GM18511 (cell line): ENCODE results near the gene GALNT6.

Source experiments
- ATAC-seq: cut with Tn5 transposase; IDR thresholded peaks from one replicate; pipeline ENCODE4 v1.9.1; 2021; ENCODE audit warnings: mild to moderate bottlenecking, moderate library complexity; ENCODE audit not compliant: unreplicated experiment

The GALNT6 gene, protein sequence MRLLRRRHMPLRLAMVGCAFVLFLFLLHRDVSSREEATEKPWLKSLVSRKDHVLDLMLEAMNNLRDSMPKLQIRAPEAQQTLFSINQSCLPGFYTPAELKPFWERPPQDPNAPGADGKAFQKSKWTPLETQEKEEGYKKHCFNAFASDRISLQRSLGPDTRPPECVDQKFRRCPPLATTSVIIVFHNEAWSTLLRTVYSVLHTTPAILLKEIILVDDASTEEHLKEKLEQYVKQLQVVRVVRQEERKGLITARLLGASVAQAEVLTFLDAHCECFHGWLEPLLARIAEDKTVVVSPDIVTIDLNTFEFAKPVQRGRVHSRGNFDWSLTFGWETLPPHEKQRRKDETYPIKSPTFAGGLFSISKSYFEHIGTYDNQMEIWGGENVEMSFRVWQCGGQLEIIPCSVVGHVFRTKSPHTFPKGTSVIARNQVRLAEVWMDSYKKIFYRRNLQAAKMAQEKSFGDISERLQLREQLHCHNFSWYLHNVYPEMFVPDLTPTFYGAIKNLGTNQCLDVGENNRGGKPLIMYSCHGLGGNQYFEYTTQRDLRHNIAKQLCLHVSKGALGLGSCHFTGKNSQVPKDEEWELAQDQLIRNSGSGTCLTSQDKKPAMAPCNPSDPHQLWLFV

DNA sequence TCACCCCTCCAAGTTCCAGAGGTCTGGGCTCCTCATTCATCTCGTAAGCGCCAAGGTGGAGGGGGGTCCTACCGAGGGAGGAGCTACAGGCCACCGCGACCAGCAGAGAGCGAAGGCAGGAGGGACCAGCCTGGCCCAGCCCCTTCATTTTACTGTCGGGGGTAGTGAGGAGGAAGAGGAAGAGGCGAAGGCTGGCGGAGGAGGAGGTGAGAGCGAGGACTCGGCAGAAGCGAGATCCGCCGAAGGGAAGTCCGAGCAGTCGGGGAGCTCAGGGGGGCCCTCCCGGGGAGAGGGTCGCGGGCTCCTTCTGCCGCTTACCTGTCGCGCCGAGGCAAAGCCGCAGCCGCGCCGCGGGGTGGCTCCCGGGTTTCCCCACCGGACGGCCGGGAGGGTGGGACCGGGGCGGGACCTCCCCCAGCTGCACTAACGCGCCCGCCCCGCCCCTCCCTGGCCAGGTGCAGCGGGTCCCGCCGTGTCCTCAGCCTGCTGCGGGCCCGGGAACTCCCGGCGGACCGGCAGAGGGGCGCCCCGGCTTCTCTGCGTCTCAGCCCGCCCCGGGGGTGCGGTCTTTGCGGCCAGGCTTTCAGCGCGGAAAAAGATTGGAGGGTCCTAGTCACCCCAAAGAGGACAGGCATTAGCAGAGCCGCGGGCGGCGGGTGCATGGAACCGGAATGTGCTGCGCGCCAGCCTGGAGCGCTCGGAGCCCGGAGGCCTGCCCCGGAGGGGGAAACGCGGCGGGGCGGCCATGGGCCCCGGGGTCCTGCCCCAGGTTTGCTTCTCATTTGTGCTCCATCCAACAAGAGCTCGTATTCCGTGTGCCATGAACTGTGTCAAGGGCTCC lies at the start of gene GALNT6:
Gene GALNT6, minus strand, starts transcription at position 124 of the 841 bp plus-strand sequence. CDS start 11,625 bp downstream, outside the sequence.
- ATAC-seq = peak; percentile 57

DNA sequence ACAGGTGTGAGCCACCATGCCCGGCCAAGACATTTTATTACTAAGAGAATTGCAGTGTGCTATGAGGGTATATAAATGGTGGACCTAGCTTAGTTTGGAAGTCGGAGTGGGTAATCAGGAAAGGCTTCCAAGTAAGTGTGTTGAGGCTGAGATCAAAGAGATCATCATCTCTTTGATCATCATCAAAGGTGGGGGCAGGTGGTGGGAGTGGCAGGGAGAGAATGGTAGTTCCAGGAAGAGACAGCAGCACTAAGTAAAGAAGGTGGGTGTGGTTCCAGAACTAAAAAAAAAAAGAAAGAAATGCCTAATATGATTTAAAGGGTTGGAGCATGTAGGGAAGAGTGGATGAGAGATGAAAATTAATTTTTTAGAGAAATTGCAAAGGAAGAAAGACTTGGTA lies 48.1 kb upstream of the GALNT6 start:
- ATAC-seq = no peak

DNA sequence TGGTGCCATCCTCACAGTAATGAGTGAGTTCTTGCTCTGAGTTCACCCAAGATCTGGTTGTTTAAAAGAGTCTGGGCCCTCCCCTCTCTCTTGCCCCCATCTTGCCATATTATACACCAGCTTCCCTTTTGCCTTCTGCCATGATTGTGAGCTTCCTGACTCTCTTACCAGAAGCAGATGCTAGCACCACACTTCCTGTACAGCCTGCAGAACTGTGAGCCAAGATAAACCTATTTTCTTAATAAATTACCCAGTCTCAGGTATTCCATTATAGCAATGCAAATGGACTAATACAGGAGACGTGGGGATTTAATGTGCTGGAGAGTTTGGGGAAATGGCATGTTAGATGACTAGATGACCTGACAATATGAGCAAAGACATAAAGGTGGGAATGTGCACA lies 46.2 kb upstream of the GALNT6 start:
- no peak for ATAC-seq

DNA sequence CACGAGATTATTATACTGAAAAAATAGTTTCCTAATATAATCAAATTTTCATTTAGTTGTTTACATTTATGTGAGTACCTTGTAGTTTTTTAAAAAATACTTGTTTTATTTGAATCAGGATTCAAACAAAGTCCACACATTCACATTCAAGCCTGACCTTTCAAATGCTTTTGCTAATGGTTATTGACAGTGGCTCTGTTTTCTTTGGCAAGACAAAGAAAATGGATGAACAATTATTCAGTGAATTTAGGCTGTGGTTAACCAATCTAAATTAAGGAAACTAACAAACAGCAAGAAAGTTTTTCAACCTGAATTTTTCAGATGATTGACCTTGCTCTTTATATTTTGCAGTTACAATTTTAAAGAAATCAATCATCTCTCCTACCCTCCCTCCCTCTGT lies 43.1 kb upstream of the GALNT6 start:
- no peak for ATAC-seq

DNA sequence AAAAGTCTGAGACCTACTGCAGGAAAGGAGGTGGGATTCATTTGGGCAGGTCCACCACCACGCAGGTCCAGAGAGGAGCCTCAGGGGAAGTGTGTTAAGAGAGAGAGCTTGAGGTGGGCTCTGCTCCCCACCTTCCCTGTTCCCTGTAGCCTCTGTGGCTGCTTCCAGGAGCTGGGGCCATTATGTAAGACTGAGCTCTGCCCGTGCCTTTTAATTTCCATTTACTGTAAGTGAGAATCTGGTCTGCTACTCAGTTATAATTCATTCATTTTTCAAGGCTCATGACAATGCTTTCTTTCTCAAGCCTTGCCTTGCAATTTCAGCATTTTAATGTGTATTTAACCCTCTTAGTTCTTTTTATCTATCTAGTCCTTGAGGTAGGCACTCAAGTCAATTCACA lies 41.7 kb upstream of the GALNT6 start:
- ATAC-seq = no peak

DNA sequence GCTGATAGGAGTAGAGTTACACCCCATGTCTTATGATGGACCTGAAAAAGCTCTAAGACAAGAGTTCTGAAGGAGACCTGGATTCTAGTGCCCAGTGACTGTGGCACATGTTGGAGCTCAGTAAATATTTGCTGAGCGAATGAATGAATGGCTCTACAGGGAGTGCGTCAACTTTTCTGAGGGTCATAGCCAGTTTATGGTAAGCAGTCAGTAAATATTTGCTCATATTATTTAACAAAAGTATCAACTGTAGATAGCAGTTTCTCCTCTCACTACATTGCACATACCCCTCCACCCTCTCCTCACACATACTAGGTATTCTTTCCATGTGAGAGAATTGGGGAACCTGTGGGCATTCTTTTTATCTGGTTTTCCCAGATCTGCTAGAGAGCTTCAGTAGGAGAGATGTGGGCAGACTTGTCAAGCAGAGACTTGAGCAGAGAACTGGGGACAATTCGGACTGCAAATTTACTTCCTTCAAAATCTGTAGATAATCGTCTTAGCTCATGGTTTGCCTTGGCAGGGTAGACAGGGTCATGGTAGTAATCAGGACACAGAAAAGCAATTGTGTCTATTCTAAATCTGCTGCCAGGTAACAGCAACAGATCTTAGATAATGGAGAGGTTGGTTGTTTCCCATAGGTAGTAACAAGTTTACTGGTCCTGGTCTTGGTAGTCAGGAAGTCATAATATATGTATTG lies 39.1 kb upstream of the GALNT6 start:
- ATAC-seq = no peak

DNA sequence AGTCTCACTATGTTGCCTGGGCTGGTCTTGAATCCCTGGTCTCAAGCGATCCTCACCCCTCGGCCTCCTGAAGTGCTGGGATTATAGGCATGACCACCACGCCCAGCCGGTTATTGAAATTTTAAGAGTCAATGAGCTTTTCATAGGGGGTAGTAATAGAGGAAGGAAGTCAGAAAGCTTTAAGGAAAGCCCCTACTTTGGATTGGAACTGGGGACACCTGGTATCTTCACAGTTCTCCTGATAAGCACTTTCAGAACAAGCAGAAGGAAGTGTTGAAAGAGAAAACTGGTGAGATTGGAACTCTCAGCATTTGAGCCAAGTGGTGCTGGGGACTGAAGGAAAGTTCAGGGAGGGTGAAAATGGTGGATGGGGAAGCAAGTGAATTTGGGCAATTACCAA lies 38.5 kb upstream of the GALNT6 start:
- no peak for ATAC-seq

DNA sequence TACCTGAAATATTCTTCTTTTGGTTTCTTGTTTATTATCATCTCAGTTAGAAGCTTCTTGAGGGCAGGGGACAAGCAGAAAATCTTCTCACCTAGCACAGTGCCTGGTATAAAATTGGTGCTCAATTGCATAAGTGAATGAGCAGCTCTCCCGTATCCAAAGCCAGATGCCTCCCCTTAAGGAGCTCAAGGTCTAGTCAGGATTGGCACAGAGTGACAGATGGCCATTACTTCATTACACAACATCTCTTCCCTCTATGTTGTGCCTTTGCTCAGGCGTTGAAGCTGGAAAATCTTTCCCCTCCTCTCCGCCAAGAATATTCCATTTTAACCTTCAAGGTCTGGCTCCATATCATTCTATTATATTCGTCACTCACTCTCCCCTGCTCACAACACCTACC lies 37.0 kb upstream of the GALNT6 start:
- ATAC-seq = no peak

DNA sequence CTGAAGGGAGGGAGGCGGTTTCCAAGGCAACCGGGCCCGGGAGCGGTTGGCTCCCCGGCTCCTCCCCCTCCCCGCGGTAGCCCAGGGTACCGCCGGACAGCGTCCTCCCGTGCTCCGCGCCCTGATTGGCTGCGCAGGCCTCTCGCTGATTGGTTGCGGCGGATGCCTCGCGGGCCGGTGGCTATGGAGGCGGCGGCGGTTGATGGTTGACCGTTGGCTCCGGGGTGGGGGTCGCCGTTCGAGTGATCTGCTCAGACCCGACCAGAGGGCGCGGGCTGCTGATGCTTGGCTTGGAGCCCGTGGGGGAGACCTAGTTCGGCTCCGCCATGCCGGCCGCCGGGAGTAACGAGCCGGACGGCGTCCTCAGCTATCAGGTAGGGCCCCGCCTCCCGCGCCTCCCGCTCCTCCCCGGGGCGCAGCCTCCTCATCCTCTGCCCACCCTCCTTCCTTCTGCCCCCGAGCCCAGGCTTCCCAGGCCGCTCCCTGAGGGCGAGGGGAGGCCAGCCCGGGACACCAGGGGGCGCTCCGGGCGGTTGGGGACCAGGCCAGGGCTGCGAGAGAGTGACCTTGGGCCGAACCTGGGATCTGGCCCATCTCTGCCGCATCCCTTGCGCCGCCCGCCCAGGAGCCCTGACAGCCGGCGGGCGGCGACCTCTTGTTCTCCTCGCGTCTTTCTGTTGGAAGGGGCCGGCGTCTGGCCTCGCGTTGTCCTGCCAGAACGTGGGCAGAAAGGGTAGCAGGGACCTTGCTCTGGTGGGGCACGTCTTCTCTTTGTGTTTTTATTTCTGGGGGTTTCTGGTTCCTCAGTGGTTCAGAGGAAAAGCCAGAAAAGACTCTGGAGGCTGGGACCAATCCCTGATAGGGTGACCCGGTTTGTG lies 33.7 kb upstream of the GALNT6 start, which contains the start of gene SLC4A8:
Gene SLC4A8, plus strand, starts transcription at position 170 of the 878 bp plus-strand sequence. Its CDS starts 157 bp downstream, at position 327.
- ATAC-seq = peak; percentile 92

DNA sequence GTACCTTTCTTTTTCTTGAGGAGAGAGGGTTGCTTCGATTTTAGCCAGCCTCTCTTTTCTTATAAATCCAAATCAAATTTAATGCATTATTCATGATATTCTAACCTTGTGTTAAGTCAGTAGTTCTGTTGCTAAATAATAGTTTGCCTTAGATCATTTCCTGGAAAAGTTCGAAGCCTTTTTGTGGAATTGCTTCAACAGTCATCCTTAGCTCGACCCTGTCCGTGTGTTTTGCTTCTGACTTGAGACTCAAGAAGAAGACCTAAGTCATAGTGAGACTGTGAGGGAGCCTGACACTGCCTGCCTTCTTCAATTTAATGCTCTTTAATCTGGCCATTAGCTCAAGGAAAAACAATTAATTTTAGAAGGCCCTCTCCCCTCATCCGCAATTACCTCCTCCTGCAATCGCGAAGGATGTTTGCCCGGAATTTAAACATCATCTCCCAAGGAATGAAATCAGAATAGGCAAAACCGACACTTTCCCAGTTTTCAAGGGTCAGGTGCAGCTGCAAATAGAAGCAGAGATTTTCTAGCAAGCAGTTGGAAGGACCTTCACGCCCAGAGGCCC lies 33.0 kb upstream of the GALNT6 start:
- no peak for ATAC-seq

DNA sequence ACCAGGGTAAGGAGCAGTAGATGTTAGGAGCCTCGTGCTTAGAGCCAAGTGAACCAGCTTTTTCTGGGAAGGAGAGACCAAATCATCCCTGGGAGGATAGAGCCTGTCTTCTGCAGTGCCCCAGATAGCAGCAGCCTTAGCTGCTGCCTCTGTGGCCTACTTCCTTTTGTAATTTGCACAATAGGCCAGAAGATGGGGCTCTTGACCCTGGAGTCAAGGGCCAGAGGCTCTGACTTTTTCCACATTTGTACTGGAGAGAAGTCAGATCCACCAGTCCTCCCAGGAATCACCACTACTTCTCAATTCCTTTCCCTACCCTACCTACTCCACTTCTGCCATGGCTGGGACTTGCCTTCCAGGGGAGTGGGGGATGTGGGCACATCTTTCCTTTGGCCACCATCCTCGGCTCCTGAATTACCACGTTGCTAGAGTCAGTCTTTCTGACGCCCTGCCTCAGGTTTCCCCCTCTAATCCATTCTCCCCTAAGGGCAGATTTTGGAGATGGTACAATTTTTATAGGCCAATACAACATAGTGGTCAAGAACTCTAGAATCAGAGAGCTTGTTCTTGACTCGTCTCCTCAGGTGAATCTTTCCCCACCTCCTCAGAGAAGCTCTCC lies 30.2 kb upstream of the GALNT6 start:
- ATAC-seq = no peak

DNA sequence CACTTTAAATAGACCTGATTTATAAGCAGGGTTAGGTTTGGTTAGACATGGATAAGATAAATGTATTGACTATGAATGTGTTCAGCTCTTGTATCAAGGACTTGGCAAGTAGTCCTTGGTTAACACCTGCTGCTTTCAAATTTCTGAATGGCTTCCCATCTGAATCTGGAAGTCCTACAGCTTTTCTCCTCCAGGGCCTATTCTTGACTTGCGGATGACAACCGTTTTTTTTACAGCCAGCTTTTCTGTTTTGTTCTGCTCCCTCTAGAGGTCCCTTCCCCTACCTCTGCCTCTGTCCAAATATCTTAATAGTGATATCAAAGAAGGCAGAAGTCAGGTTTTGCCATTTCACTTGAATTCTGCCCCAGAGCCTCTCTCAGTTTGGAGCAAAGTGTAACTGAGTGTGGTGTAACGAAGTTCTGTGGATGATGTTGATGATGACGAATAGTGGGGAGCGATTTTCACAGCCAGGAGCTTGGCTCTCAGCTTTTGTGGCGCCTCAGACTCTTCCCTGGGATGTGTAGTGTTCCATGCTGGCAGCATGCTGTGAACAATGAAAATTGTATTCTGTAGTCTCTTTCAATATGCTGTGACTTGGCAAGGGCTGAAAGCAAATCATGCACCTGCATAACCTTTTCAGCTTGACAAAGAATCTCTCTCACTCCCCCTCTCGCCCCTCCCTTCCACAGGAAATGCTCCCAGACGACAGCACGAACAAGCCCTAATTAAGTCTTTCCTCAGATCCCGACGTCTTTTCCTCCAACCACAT lies 28.4 kb upstream of the GALNT6 start:
- no peak for ATAC-seq

DNA sequence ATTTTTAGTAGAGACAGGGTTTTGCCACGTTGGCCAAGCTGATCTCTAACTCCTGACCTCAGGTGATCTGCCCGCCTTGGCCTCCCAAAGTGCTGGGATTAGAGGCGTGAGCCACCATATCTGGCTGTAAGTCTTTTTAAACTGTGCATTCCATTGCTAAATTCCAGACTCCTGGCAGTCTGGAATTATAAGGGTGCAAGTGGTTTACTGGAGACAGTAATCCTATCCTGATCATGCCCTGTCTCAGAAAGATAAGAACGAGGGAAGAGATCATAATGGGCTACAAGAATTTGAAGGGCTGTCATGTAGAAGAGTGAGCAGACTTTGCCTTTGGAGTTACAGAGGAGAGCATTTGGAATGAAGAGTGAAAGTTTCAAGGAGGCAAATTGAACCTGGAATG lies 26.6 kb upstream of the GALNT6 start:
- ATAC-seq = no peak

DNA sequence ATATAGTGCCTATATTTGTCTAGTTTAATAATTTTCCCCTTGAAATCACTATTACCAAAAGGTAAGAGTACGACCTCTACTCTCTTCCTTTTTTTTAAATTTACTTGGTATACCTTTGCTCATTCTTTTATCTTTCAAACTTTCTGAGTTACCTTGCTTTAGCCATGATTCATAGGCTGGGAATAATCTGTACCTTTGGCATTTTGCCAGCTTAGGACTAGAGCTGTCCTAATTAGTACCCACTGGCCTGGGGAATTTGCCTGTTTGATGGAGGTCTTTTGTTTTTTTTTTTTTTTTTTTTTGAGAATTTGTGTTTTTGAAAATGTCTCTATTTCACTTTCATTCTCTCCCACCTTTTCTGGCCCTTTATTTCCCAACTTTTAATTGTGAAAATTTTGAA lies 24.7 kb upstream of the GALNT6 start:
- no peak for ATAC-seq

DNA sequence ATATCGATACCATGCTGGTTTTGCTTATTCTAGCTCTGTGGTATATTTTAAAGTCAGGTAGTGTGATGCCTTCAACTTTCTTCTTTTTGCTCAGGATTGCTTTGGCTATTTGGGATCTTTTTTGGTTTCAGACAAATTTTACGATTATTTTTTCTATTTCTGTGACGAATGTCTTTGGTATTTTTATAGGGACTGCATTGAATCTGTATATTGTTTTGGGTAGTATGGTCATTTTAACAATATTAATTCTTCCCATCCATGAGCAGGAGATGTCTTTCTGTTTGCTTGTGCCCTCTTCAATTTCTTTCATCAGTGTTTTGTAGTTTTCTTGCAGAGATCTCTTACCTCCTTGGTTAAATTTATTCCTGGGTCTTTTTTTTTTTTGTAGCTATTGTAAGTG lies 22.6 kb upstream of the GALNT6 start:
- ATAC-seq = no peak

DNA sequence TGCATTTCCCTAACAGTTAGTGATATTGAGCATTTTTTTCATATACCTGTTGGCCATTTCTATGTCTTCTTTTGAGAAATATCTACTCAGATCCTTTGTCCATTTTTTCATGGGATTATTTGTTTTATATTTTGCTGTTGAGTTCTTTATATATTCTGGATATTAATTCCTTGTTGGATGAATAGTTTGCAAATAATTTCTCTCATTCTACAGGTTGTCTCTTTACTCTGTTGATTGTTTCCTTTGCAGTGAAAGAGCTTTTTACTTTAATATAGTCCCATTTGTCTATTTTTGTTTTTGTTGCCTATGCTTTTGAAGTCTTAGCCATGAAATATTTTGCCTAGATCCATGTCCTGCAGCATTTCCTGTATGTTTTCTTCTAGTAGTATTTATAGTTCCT lies 21.9 kb upstream of the GALNT6 start:
- no peak for ATAC-seq

DNA sequence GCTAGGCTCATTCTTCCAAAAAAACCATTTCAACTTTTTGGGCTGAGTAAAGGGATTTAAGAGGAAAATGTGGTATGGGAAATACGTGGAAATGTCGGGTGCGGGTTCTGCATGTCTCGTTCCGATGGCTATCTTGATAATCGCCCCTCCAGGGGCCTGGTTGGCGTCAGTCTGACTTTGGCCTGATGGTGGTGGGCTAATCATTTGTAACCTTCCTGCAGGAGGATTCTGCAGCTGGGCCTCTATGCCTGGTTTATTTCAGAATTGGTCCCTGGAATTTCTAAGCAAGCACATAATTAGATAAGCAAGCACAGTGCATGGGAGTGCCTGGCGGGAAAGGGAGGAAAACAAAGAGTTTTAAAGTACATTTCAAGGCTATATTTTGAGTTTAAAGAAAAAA lies 18.6 kb upstream of the GALNT6 start:
- ATAC-seq = no peak

DNA sequence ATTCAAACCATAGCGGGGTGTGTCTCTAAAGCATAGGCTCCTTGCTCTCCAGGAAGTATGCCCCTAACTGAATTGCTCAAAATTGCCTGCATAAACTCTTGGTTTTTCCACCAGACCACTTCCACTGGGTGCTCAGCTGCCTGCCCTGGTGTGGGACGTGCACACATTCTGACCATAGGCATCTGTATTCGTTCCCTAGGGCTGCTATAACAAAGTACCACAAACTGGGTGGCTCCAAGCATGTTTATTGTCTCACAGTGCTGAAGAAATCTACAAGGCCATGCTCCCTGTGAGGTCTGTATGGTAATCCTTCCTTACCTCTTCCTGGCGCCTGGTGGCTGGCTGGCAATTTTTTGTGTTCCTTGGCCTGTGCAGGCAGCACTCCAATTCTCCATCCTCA lies 16.4 kb upstream of the GALNT6 start:
- ATAC-seq = no peak
